ENCODE results near the gene COL7A1. TPM values are rescaled to one million over a fixed set of nuclear protein-coding genes. Genes with fewer than 3 reads are reported as not detected.

COL7A1 gene
- polyA plus RNA-seq, 1 donor from 2014 or later, result 45.3 TPM

DNA sequence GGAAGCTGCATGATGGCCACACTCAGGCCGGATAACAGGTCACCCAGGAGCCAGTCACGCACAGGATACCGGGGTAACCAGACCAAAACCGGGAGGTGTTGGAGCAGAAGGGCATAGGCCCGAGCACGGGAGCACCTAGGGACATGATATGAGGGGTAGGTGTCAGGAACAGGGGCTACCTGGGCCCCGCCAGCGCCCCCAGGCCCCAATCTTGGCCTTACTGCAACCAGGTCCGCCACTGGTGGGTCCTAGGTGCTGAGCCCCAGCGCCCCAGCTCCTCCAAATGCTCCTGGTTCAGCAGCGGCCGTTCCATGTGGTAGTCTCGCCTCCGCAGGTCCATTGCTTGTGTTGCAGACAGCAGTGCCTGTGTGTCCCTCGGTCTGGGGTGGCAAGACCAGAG lies 38.1 kb upstream of the COL7A1 start:
- Histone ChIP-seq H4K20me1 (ENCODE audit: insufficient read depth) (peaks cover 23% of the 10 kb centered on the region), H3K4me2 (ENCODE audit: low read length) (no peak overlapping the region), H3K36me3 (ENCODE audit: insufficient read depth, low read length) (no peaks in the 10 kb centered on the region), H3K9me2 (ENCODE audit: insufficient read depth, low read length) (no peaks in the 10 kb centered on the region), H3K27ac (ENCODE audit: low read length) (no peak overlapping the region), H2AFZ (ENCODE audit: low read depth, low read length) (no peak overlapping the region), H3K9ac (ENCODE audit: low read length) (no peak overlapping the region), H3K9me3 (ENCODE audit: low read length) (no peaks in the 10 kb centered on the region), H3K4me3 (ENCODE audit: low read length) (no peak overlapping the region), H3K27me3 (ENCODE audit: insufficient read depth, low read depth, low read length) (no peaks in the 10 kb centered on the region), H3F3A (ENCODE audit: insufficient read depth, low read length, poor library complexity, severe bottlenecking) (no peaks in the 10 kb centered on the region), H3K79me2 (replicated peaks; ENCODE audit: insufficient read depth, low read length) (no peaks in the 10 kb centered on the region)
- TF ChIP-seq RAD21 (conservative IDR thresholded peaks at IDR 0.05) (no peak), POLR2AphosphoS5 (IDR thresholded peaks at IDR 0.05) (no peak), TAF1 (IDR thresholded peaks at IDR 0.05; ENCODE audit: low read depth) (no peak)
- TF ChIP-seq, protein P1, sequence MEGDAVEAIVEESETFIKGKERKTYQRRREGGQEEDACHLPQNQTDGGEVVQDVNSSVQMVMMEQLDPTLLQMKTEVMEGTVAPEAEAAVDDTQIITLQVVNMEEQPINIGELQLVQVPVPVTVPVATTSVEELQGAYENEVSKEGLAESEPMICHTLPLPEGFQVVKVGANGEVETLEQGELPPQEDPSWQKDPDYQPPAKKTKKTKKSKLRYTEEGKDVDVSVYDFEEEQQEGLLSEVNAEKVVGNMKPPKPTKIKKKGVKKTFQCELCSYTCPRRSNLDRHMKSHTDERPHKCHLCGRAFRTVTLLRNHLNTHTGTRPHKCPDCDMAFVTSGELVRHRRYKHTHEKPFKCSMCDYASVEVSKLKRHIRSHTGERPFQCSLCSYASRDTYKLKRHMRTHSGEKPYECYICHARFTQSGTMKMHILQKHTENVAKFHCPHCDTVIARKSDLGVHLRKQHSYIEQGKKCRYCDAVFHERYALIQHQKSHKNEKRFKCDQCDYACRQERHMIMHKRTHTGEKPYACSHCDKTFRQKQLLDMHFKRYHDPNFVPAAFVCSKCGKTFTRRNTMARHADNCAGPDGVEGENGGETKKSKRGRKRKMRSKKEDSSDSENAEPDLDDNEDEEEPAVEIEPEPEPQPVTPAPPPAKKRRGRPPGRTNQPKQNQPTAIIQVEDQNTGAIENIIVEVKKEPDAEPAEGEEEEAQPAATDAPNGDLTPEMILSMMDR (IDR thresholded peaks at IDR 0.05; ENCODE audit: poor library complexity, severe bottlenecking), result no peak

DNA sequence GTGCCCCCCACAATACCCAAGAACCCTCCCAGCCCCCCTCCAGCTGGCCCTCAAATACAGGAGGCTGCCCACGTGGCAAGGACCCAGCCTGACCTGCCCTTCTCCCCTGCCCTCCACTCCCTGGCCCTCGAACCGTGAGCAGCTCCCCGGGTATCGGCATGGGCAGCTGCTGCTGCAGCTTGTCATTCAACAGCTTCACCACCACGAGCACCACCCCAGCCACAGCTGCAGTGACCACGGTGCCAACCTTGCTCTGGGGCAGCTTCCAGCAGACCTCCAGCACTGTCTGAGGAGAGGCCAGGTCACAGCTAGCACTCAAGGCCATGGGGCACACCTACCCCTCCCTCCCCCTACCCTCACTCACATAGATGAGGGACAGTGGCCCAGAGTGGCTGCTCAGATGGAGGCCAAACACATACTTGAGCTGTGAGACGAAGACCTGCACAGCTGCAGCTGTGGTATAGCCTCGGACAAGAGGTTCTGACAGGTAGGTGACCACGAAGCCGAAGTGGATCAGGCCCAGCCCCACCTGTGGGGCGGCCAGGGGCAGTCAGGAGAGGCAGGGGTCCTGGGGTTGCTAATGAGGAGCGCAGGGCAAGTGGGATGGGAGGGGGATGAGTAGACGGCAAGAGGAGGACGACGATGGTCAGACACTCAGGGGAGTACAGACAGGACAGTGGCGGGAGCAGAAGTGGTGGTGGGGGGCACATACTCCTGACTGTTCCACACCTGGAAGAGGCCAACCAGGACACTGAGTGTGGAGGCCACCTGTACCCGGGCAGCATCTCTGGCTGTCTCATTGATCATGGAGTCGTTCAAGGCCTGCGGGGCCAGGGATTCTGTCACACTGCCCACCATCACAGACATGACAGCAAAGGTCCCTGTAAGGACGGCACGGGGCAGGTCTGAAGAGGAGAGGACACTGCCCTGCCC lies 36.7 kb upstream of the COL7A1 start:
- Histone ChIP-seq H3K9ac (ENCODE audit: low read length) (no peak overlapping the region), H3F3A (ENCODE audit: insufficient read depth, low read length, poor library complexity, severe bottlenecking) (no peaks in the 10 kb centered on the region), H2AFZ (ENCODE audit: low read depth, low read length) (no peak overlapping the region), H3K9me3 (ENCODE audit: low read length) (no peaks in the 10 kb centered on the region), H3K9me2 (ENCODE audit: insufficient read depth, low read length) (no peaks in the 10 kb centered on the region), H3K79me2 (replicated peaks; ENCODE audit: insufficient read depth, low read length) (no peaks in the 10 kb centered on the region), H3K27ac (ENCODE audit: low read length) (no peak overlapping the region), H3K27me3 (ENCODE audit: insufficient read depth, low read depth, low read length) (no peaks in the 10 kb centered on the region), H4K20me1 (ENCODE audit: insufficient read depth) (peaks cover 9% of the 10 kb centered on the region), H3K4me2 (ENCODE audit: low read length) (no peak overlapping the region), H3K36me3 (ENCODE audit: insufficient read depth, low read length) (no peaks in the 10 kb centered on the region), H3K4me3 (ENCODE audit: low read length) (no peak overlapping the region)
- TF ChIP-seq, protein P2, sequence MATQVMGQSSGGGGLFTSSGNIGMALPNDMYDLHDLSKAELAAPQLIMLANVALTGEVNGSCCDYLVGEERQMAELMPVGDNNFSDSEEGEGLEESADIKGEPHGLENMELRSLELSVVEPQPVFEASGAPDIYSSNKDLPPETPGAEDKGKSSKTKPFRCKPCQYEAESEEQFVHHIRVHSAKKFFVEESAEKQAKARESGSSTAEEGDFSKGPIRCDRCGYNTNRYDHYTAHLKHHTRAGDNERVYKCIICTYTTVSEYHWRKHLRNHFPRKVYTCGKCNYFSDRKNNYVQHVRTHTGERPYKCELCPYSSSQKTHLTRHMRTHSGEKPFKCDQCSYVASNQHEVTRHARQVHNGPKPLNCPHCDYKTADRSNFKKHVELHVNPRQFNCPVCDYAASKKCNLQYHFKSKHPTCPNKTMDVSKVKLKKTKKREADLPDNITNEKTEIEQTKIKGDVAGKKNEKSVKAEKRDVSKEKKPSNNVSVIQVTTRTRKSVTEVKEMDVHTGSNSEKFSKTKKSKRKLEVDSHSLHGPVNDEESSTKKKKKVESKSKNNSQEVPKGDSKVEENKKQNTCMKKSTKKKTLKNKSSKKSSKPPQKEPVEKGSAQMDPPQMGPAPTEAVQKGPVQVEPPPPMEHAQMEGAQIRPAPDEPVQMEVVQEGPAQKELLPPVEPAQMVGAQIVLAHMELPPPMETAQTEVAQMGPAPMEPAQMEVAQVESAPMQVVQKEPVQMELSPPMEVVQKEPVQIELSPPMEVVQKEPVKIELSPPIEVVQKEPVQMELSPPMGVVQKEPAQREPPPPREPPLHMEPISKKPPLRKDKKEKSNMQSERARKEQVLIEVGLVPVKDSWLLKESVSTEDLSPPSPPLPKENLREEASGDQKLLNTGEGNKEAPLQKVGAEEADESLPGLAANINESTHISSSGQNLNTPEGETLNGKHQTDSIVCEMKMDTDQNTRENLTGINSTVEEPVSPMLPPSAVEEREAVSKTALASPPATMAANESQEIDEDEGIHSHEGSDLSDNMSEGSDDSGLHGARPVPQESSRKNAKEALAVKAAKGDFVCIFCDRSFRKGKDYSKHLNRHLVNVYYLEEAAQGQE (IDR thresholded peaks at IDR 0.05; ENCODE audit: borderline replicate concordance), result no peak
- TF ChIP-seq EZH2 (IDR thresholded peaks at IDR 0.05; ENCODE audit: borderline replicate concordance, insufficient read depth, low read length, poor library complexity, severe bottlenecking) (no peak), RAD21 (conservative IDR thresholded peaks at IDR 0.05) (no peak), TAF1 (IDR thresholded peaks at IDR 0.05; ENCODE audit: low read depth) (no peak), POLR2AphosphoS5 (IDR thresholded peaks at IDR 0.05) (no peak), SMC3 (conservative IDR thresholded peaks at IDR 0.05; ENCODE audit: poor library complexity) (no peak), EP300 (conservative IDR thresholded peaks at IDR 0.05; ENCODE audit: poor library complexity, severe bottlenecking) (no peak), MXI1 (conservative IDR thresholded peaks at IDR 0.05; ENCODE audit: poor library complexity, severe bottlenecking) (no peak)
- TF ChIP-seq, protein P1 (IDR thresholded peaks at IDR 0.05; ENCODE audit: poor library complexity, severe bottlenecking), result no peak

All from neural cell (in vitro differentiated cells).